Measurements from ENCODE around the gene DLX2.
"Not testable (repeated sequence)": the region's sequence is repeated elsewhere in the genome, so short reads cannot be mapped to it uniquely, and the experiment has no call there.

The DLX2 gene

DNA sequence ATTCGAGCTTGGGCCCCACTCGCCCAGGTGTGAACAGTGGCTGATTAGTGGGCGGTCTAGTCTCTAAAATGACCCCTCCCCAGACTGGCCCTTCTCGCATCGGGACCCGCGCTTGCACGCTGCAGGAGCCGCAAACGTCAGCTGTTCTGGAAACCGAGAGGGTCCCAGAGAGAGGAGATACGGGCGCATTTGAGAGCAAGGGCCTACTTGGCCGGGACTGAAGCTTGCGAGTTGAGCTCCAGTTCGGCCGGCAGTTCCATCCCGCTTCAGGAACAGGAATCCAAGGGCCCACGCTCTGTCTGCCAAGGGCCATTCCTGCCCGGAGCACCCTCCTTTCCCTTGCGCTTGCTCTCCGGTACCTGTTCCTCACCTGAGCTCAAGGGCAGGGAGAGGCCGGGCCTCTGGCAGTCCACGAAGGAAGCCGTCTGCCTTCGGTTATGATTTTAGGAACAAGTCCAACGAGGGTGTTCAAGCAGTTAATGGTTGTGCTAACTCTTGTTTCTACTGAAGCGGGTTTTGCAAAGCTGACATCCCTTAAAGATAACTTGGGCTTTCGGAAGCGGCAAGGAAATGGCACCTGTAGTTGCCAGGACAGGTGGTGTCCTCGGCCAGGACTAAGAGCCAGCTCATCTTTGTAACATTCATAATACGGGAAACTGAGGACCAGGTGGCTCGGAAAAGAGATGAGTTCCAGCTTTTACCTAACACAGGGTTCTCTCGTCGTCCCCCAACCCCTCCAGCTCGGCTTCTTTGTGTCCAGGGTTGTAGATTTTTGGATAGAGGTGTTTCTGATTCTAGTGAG lies 21.3 kb downstream of the DLX2 start:
- DNase-seq: no peak

DNA sequence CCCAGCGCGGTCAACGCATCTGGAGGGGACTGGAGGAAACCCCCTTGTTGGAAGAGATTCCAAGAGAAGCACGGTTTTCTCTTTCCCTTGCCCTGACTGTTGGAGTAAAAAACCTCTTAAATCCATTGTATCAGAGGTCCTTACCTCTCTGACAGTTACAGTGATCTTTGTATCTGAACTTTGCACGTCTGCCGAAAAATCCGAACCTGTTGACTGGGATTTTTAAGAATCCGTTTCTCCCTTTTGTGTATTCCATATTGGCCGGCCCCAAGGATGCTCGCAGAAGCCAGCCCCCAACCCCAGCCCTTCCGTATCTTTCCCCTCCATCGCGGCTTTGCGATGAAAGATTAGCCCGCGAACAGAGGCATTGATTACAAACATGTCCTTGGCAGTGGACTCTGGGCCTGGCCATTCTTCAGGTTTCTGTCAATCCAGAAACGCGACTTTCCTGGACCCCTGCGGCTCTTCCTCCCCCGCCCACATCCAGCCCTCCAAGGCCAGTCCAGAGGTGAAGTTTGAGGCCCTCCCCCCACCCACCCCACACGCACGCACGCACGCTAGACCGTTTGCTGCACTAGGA lies 22.0 kb downstream of the DLX2 start:
- no peak for DNase-seq

DNA sequence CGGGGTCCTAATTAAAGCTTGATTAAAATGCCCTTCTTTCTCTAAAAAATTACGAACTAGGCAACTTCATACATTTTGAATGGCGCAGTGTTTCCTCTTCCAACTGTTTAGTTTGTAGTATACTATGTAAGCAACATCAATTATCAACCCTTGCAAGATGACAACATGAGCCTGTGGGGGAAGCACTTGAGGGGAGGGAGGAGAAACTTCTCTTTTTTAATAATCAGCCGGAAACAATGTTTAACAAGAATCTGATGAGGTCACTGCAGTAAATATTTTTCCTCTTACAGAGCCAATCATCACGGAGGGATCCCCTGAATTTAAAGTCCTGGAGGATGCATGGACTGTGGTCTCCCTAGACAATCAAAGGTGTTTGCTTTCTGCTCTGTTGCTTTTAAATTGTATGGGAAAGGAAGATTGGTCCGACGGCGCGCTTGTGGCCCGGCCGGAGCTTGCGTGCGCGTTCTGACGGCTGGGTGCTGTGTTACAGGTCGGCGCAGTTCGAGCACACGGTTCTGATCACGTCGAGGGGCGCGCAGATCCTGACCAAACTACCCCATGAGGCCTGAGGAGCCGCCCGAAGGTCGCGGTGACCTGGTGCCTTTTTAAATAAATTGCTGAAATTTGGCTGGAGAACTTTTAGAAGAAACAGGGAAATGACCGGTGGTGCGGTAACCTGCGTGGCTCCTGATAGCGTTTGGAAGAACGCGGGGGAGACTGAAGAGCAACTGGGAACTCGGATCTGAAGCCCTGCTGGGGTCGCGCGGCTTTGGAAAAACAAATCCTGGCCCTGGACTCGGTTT lies 22.7 kb downstream of the DLX2 start:
- DNase-seq: no peak

DNA sequence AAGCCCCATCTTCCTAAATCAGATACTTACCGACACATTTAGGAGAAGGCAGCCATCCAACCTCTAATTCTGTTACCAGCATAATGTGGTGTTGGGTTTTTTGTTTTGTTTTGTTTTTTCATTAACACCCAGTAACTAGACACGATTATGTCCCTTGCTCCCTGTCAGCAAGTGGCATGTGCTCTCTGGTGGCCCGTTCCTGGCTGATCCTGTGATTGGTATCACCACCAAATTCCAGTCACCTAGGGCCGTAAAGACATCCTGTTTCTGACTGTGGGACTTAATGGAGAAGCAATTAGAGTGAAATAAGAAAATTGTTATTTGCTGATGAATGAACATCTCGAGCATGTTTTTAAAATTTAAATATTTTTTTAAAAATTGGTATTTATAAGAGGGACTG lies 23.3 kb downstream of the DLX2 start:
- no peak for DNase-seq

DNA sequence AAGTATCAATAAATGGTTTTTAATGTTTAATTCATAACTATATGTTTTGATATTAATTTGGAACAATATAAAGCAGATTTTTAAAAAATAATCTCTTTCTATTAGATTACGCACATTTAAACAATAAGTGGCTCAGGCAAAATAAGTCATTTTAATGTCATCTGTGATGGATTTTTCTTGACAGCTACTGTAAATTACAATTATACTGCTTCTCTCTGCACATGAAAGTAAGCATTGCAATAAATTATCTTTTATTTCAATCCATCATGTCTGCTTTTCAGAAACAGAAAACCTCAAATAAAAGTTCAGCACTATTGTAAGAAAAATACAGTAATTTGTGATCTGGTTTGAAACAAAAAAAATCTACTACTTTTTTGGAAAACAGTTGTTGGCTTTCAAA lies 28.4 kb downstream of the DLX2 start:
- DNase-seq: no peak

DNA sequence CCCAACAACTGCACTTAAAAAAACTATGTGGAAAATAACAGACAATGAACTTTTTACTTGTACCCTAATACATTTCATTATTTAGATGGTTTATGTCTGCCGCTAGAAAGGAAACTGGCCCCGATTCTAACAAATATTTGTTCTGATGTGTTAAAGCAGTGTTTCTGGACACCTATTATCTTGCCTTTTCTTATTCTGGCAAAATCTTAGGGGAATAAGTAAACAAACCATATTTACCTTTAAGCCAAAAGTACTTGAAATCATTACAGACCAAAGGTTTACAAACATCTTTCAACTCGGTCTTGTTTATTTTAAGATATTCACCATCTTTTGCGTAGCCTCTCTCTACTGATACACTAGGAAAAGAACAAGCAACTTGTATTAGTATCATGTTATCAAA lies 29.2 kb downstream of the DLX2 start:
- no peak for DNase-seq

DNA sequence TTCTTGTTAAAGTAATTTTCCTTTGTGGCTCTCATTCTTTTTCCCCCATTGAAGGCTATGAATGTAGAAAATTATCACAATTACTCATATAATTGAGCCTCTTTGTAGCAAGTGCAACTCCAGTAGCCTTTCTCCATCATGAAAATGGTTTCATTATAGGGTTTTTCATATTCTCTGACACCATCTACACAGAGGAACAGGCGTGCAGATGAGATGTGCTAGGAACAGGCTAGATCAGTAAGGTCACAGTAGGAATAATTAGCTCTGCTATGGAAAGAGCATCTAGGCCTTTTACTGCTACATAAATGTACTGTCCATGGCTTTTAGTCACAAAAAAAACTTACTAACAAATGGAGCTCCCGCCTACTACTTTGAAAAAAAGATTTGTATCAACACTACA lies 30.0 kb downstream of the DLX2 start:
- DNase-seq: no peak

DNA sequence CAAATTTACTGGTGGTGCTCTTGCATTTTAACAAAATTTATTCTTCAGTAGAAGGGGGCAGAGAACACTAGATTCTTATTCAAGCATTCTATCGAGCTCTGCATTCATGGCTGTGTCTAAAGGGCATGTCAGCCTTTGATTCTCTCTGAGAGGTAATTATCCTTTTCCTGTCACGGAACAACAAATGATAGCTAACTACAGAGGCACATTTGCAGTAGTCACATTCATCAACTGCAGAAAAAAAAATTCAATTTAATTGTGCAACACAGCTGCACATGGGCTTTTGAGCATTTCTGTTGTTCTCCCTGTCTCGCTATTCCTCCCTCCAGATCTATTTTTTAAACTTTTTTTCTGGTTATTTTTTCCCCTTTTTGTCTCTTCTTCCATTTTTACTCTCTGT lies 30.4 kb downstream of the DLX2 start:
- no peak for DNase-seq

DNA sequence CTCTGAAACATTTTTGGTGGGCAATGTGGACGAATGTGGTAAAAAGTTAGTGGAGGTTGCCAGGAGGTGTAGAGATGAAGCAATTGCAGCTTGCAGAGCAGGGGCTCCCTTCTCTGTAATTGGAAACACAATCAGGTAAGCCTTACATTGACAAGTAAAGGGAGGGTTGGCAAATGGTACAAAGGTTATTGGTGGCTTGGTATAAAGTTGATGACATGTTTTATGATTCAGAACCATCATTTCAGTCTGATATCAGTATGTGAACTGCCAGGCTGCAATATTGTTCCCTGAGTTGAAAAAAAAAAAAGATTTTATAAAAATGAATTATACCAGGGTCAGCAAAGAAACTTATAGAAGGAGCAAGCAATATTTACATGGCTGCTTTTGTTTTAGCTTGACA lies 31.8 kb downstream of the DLX2 start:
- no peak for DNase-seq

DNA sequence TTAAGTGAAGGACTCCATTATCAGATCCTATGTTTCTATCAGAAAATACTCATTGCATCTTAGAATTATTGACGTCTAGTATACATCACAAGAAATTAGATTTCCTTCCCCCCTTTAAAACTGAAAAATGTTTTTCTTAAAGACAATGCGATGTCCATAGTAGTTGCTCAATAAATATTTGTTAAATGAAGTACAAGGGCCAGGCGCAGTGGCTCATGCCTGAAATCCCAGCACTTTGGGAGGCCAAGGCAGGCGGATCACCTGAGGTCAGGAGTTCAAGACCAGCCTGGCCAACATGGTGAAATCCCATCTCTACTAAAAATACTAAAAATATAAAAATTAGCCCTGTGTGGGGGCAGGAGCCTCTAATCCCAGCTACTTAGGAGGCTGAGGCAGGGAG lies 34.8 kb downstream of the DLX2 start:
- DNase-seq: not testable (repeated sequence)

DNA sequence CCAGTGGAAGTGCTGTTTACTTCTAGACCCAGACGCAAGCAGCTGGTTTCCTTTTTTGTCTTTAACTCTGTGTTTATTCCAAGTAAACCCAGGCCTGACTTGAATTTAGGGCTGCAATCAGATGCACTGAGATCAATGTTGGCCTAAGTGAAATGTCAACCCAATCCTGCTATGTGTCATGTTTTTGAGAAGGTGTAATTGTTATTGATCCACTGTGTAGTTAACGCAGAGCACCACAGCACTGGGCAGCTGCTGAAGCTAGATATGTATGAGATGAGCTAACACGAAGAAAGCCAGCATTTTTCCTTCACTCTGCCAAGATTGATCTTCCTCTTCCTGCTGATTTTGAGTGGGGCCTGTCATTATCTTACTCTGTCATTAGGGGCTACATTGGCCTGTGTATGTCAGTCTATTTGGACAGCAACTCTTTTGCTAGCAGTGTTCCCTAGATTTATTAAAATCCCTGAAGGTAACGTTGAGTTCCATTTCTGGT lies 36.3 kb downstream of the DLX2 start:
- no peak for DNase-seq

DNA sequence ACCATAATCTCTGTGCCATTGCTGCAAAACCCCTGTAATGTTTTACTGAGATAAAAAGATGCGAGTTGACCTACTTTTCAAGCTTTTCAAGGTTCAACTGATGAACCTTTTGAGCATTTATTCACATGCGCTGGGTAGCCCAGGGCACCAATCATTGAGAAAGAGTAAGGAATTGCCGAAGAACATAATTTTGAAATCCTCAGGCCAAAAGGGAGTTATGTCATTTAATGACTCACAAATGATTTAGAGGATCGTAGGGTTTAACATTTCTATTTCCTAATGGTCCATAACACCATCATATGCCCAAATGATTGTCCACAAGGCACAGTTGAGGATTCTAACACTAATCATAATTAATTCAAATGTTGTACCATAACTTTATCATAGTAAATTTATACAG lies 37.6 kb downstream of the DLX2 start:
- DNase-seq: no peak

DNA sequence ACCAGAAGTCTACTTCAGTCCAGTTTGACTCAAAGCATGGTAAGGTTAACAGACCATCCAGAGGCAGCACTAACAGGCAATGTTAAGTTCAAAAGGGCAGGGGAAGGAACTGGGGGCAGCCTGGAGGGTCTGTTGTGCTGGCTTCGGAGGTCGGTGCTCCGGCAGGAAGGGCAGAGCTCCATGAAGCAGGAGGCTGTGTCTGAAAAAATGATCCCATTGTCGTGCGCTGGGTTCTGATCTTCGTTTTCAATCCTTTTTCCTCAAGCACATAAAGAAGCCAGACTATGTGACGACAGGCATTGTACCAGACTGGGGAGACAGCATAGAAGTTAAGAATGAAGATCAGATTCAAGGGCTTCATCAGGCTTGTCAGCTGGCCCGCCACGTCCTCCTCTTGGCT lies 39.3 kb downstream of the DLX2 start:
- DNase-seq: no peak

DNA sequence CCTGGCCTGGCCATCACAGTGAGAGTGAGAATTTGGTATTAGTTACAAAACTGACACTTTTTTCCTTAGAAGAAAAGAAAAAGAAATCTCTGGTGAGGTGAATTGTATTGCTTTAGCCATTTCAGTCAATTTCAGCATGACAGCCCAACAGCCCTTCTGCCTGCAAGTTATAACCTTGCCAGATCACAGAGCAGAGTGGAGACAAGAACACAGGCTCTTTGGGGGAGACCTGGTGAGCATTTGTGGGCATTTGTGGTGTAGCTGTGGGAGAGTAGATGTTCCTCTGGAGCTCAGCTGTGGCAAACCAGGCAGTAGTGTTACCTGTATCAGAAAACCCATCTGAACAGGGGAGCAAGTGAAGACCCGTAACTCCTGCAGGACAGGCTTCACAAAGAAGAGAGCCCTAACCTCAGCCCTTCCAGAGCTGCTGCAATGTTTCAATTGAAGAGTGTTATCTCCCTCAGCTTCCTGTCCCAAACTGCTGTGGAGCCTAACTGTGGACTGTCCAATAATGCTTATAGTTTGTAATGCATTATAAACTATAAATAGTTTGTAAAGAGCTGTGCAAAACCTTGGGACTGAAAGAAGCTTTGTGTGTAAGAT lies 40.2 kb downstream of the DLX2 start:
- no peak for DNase-seq

DNA sequence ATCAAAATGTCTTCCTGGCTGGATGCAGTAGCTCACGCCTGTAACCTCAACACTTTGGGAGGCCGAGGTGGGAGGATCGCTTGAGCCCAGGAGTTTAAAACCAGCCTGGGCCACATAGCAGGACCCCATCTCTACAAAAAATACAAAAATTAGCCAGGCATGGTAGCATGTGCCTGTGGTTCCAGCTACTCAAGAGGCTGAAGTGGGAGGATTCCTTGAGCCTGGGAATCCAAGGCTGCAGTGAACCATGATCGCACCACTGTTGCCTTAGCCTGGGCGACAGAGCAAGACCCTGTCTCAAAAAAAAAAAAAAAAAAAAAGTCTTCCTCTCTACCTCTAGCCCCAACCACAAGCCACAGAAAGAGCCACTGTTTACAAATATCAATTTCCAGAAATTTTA lies 42.6 kb downstream of the DLX2 start:
- not testable (repeated sequence) for DNase-seq

DNA sequence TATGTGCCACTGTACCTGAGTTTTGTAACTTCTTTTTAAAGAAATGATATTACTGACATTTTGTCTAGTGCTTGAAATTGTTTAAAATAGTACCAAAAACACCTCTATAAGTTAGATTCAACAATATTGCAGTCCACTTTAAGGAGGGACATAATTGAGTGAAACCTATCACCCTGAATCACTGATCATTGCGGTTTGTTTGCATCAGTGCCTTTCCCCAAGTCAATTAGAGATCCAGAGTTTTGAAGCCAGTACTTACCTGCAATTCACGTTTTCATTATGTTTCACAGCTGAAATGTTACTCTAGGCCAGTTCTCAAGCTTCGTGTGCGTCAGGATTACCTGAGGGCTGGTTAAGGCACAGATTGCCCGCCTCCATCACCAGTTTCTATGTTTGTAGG lies 44.0 kb downstream of the DLX2 start:
- no peak for DNase-seq

DNA sequence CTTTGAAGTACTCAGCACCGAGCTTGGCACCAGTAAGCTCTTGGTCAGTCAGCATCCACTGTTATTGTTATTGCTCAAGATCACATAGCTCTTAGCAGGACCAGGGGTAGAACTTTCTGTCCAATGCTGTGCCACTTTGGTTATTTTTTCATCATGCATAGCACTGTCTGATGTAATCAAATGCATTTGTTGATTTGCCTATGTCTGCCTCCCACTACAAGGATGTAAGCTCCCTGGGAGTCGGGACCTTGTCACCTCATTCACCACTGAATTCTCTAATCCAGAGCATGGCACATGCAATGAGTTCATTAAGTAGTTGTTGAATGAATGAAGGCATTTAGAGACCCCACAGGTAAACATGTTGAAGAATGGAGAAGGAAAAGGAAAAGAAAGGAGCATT lies 46.4 kb downstream of the DLX2 start:
- no peak for DNase-seq

DNA sequence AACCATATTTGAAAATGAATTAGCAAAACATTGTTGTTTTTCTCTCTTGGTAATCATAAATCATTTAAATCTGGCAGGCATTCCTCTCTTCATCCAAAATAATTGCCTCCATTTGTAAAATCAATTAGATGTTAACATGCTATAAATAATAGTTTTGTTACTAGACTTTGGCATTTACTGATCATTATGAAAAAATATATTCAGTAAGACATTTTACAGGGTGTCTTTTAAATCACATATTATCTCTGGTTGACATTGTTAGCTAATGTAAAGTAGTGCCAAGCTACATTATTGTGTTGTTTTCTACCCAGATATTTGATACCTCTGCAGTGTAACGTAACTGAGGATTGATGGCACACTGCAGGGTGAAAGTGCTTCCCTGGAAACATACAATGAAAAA lies 49.2 kb downstream of the DLX2 start:
- DNase-seq: no peak

DNA sequence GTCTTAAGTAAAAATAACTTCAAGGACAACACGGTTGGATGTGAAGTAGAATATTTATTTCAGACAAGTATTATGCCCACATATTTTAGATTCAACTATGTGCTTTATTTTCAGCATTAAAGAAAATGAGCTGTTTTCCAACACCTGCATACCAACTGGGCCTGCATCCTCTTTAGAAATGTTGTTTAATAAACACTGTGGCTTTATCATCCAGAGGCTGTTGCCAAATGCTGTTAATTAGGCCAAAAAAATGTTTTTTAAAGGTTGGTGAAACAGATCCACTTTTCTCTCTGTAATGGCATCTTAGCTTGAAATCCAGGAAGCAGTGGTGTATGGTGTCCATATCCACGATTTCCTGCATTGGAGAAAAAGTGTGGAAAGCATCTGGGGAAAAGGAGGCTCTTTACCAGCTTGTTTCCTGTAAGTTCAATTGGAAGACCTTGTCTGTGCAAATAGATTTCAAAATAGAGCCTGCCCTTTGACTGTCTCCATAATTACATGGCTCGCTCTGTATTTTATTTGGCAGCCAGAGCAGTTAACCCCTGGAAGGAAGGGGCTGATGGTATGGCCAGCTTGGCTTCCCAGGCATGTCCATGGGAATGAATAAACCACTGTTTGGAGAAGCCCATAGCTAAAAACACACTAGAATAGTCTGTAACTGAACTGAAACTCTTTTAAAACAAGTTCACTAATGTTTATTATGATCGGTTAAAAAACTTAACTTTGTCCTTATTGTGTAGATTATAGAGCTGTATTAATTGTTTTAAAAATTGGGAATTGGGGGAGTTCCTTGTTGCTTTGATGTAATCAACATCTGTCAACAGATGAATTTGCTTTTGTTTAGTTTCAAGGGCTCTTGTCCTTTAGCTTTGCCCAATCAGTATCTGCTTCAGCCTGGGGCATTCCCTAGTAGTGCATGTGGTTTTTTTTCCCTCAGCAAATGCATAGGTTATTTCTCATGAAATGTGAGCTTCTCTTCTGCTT lies 50.4 kb downstream of the DLX2 start:
- no peak for DNase-seq

DNA sequence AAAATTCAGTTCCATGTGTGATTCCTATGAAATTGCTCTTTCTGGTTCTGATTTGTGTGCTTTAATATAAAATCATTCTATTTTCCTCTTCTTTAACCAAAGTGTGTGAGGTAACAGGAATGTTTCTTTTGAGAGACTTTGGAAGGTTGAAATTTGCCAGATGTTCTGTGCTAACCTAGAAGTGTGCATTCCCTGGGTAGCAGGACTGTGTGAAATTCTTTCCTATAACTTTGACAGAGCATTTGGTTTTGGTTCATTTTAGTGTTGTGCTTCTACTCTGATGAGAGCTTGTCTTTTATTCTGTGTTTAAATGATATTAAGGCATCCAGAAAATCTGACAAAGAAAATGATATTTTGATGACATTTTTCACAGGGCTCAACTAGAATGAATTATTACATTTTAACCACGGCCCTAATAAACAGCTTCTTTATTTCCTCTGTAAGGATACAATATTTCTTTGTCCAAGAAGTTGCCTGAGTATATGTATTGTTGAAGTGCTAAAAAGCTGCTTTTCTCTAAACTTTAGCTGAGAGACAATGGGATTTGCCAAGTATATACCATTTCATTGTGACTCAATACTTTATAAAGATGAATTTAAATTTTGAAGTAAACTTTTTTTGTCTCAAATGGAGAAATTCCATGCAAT lies 52.1 kb downstream of the DLX2 start:
- DNase-seq: no peak

DNA sequence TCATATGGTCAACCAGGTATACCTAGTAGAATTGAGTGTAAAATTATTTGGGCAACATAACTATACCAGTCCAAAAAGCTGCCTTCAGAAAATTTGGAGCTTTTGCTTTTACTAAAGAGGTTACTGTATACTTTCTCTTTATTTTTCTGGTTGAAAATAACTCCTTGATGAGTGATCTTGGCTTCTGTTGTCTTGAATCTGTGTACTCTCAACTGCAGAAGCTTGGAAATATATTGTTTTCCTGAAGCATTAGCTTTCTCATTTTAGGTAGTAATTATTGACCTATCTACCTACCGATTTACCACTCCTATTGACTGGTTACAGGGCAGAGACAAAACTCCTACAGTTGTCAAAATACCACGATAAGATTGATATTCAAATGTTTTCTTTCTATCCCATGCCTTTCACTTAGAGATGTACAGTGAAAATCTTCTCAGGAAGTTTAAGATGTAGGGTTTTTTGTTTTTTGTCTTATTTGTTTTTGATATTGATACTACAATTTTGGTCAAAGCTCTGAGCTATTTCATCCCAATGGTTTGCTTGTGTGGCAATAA lies 53.1 kb downstream of the DLX2 start:
- DNase-seq: no peak

Measured in T1000 (cell line).